GM04503 (cell line): Measurements from ENCODE around the gene FRMD1.

Source experiments
- DNase-seq: peaks from one replicate; pipeline ENCODE4 v3.0.0-alpha.2; 2012; ENCODE audit warnings: low read depth

The FRMD1 gene

DNA sequence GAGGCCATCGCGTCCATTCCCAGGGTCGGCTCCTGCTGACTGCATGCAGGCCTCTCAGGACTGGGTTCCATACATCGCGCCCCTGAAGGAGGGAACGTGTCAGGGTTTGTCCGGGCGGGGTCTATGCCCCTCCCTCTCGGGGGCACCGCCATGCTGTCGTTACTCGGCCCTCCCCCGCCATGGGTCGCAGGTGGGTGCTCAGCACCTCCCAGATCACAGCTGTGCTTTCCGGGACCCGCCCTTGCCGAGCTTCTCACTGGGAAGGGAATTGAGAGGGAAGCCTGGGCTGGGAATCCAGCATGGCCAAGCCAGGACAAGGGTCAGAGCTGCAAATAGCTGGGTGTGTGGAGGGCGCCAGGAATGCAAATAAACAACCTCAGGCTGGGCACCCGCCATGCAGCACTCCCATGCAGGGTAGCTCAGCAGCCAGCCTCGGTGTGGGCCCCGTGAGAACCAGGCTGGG is at the start of gene FRMD1:
FRMD1 (minus strand) TSS at position 270 of the 463 bp plus-strand sequence; CDS start at position 152, 118 bp downstream.
- no peak for DNase-seq

GRCh38 chr6:168128006-168128630 is 49.1 kb upstream of the FRMD1 start:
- no peak for DNase-seq

DNA sequence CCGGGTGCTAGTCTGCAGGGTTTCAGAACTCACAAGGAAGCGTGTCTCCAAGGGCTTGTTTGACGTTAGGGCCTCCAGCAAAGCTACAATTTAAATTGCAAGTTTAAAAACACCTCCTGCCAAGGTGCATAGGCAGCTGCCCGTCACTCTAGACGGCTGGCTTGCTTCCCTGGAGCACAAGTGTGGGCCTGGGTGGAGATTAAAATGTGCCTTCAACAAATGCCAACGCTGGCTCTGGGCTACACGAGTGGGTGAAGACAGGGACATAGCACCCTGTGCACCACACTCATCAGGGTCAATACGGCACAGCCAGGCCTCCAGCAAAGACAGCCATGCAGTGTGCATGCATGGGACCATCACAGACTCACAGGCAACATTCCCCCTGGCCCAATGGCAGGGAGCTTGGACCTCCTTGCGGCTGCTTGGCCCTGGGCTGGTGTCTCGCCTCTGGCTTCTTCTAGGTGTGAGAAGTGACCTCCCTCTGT is 48.4 kb upstream of the FRMD1 start:
- no peak for DNase-seq

DNA sequence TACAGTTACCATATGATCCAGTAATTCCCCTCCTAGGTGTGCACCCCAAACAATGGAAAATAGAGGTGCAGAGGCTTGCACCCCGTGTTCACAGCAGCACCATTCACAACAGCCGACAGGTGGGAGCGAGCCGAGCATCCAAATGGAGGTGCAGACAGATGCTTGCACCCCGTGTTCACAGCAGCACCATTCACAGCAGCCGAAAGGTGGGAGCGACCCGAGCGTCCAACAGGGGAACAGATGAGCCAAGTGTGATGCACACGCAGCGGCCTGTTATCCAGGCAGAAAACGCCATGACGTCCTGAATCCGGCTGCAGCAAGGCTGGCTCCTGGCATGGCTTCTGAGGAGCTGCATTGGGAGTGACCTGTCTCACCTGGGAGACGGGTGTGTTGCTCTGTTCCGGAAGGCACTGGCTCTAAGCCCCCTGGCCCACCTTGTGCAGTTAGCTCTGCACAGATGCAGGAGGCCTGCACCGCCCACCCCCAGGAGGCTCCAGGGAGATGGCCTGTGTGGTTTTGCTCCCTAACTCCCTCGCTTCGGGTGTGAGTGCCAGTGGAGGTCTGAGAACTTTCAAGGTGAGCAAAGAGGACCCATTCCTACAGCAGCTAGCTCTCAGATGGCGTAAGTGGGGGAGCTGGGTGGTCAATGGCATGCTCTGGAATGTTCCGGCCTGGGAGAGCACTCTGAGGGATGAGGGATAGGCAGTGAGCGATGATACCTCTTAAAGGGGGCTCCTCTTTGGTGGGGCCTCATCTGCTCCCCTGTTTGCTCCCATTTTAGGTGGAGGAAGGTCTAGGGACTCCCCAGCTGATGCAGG is 47.8 kb upstream of the FRMD1 start:
- no peak for DNase-seq

DNA sequence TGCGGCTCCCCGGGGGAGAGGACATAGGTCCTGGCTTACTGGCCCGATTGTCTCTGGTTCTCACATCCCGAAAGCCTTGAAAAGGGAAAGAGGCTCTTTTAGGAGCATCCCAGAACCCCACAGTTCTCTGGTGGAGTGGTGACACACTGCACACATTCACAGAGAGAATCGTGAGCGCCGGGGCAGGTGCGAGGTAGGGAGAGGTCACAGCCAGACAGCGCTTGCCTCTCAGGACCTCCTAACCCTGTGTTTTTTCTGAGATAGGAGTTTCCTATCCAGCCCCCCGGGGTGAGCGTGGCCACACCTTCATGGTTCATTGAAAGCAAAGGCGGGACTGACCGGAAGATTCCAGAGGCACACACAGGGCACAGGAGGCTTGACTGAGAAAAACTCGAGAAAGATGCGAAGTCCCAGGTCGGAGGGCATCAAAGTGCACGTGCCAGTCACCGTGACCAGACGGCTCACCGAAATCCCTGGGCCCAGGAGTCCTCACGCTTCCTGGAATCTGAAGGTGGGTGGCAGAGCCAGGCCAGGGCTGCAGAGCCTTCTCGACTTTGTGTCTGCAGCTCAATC is 46.5 kb upstream of the FRMD1 start:
- DNase-seq = no peak

DNA sequence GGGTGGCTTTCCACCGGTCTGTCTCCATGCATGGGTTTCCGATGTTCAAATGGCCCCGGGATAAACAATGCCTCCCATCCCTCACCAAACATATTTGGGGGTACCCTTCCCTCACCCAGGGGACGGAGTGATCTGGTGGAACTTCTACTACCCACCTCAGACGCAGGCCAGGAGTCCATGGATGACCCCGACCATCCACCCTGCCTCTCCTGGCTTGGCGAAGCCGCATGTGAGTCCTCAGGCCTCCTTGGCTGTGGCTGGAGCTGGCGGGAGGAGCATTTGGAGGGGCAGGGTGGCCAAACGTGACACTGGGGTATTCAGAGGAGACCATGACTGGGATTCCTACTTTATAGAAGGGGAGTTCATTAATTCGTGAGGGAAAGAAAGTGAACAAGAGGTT is 45.9 kb upstream of the FRMD1 start:
- DNase-seq = no peak

GRCh38 chr6:168124158-168124557 is 45.1 kb upstream of the FRMD1 start:
- no peak for DNase-seq

DNA sequence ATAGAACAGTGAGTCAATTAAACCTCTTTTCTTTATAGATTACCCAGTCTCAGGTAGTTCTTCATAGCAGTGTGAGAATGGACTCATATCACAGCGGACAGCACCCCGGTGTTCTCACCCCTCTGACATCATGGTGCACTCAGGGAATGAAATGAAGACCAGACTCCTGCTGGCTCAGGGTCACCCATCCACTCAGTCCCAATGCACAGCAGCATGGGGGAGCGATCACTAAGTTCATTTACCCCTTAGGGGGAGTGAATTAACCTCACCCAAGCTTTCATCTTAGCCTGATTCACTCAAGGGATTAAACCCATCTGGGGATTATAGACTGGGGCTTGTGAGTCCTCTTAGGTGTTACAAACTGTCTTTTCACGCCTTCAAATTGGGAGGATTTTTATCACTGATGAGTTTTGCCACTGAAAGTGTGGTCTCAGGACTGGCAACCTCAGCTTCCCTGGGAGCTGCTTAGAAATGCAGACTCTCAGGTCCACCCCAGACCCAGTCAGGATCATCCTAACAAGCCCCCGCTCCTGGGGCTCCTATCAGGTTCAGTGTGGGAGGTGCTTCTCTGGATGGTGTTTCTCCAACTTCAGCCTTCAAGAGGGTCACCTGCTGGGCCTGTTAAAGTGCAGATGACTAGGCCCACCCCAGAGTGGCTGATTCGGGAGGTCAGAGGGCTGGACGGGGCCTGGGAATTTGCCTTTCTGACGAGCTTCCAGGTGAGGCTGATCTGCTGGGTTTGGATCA is 44.3 kb upstream of the FRMD1 start:
- DNase-seq = no peak

DNA sequence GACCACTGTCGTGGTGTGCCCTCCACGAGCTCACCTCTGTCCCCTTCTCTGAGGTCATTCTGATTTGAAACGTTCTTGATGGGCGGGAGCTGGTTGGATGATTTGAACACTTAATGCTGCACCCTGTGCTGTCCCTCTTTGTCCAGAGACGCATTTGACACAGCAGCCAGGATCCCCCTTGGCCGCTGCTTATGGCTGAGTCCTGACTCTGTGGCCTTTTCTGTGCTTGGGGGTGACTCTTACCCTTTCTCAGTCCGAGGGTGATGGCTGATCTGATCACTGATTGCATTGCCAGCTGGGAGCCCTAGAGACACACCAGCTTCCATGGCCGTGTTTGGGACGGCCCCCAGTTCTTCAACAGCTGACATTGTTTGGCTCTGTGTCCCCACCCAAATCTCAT is 43.5 kb upstream of the FRMD1 start:
- no peak for DNase-seq

GRCh38 chr6:168122011-168122410 is 43.0 kb upstream of the FRMD1 start:
- no peak for DNase-seq

DNA sequence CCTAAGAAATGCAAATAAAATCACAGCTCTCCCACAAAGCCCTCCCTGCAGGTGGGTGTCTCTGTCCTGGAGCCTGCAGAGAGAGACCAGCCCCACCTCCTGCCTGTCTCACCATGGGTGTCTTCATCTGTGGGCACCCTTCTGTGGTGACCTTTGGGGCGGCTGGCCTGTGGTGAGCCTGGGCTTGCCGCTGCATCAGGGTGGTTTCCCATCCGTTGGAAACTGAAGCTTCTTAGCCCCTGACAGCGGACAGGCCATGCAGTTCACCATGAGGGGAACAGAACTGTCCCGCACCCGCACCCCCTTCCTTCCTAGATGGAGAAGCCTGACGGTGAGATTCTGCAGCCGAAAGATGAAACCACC is 42.3 kb upstream of the FRMD1 start:
- no peak for DNase-seq

- no peak for DNase-seq
These were observed 41.6 kb upstream of the FRMD1 start for GRCh38 chr6:168120390-168121302.

- DNase-seq = no peak
These were observed 40.5 kb upstream of the FRMD1 start for GRCh38 chr6:168119539-168119938.

DNA sequence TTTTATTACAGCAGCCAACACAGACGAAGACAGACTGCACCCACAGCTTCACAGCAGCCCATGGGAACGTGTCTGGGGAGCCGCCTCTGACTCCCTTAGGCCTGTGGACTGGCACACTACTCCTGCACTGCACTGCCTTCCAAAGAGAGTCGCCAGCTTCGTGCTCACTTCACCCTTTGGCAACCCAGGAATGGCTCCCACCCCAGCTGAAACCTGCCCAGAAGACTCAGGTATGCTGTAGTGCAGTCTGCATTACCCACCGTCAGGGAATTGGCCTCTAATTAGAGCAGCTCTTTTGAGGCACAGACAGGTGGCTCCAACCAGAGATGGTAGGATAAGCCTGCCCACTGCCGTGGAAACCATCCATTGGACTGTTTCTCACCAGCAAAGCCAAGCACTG is 39.9 kb upstream of the FRMD1 start:
- DNase-seq = no peak

DNA sequence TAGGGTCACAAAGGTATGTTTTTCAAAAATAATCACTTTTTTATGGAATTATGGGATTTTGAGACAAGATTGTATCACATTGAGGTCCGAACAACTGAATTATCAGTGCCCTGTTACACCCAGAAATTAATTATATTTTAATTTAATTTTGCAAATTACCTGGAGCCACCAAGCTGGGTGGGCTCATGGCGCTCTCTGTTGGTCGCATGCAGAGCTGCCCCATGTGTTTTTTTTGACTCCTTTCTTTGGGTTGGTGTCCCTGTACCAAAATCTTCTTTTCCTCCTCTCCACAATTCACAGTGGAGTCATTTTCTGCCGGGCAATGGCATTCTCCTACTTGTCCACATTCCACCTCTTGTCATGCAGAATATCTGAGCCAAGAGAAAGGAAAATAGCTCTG is 38.9 kb upstream of the FRMD1 start:
- no peak for DNase-seq

DNA sequence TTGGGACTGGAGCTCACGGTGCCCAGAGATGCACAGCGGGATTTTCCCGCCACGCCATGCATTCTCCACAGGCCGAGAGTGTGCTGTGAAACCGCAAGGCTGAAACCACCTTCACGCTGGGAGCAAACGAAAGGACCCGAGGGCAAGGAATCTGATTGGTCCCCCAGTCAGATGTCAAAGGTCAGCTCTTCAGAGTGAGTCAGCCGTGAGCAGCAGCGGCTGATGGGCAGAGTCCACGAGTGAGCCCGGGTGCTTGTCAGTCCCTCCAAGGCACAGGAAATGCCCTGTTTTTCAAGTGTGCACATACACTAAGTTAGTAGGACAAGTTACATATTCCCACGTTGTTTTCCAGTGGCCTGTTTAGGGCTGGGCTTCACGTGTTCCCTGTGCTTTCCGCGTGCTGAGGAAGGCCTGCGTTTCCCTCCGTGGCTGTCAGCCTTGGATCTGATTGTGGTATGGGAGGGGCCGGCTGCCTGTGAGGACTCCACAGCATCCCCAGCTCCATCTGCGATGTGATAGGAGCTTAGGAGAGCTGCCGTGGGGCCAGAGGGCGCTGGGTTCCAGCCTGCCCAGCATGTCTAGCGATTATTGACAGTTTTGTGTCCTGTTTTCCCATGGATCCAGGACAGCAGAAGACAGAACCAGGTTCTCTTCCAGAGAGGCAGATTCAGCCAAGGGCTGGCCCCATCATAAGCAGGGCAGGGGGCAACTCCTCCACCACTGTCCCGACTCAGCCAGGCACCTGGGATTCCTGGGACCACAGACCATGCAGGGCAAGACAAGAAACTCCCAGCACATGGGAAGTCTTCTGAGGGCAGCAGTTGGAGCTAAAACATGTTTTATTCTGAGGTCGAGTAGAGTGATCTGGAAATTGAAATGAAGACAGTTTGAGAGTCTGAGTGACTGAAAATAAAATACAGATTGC is 38.2 kb upstream of the FRMD1 start:
- no peak for DNase-seq

DNA sequence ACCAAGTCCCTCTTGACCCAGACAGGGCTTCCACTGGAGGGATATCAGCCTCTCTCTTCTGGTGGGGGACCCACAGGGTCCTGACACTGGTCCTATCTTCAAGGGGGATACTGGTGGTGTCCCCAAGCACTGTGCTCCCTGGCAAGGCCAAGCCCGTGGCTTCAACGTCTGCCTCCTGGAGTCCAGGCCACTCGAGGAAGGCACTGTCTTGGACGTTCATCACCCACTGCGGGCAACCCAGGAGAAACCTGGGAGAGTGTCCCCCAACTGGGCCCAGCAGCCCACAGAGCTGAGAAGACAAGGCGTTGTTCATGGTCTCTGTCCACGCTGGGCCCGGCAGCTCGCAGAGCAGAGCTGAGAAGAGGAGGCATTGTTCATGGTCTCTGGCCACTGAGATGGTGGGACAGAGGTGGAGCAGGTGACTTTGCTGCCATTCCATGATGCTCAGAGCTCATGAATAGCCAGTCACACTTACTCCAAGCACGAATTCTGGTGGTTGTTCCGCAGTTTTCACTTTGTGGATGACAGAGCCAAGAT is 37.5 kb upstream of the FRMD1 start:
- no peak for DNase-seq

DNA sequence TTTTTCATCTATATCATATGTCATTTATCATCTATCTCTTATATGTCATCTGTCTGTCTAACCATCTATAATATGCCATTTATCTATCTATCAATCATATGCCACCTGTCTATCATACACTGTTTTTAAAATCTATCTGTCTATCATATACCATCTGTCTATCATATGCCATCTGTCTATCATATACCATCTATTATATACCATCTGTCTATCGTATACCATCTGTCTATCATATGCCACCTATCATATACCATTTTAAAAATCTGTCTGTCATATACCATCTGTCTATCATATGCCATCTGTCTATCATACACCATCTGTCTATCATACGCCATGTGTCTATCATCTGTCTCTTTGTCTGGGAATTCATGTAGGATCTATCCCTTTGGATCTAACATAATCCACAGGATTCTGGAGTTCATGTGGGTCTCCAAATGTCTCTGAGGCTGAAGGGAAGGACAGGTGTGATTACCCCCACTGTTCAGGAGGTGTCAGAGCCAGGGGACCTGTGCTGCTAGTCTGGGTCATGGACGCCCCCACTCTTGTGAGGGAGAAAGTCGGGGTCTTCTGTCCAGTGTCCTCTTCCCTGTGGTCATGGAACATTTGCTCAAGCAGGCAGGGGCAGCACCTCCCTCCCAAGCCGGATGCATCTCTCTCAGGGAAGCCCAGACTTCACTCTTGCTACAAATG is 36.9 kb upstream of the FRMD1 start:
- DNase-seq = no peak

- DNase-seq = no peak
These were observed 34.2 kb upstream of the FRMD1 start for GRCh38 chr6:168113226-168113625.
